IMR-90 (cell line): ENCODE data around the gene METRNL. TPM values are rescaled to one million over a fixed set of nuclear protein-coding genes. Genes with fewer than 3 reads are reported as not detected.

Source experiments
- ATAC-seq: fragments of 200-7000 bp; cut with Tn5 transposase; 2 replicates; pipeline ENCODE4 v1.9.1; 2020; ENCODE audit warnings: low read depth, mild to moderate bottlenecking, moderate library complexity
- BruUV-seq: library from RNA; stranded (reverse); fragments of 400-500 nt; replicated peaks from 2 replicates; lab custom pipeline; 2021; lab: Mats Ljungman, UMichigan
- CTCF ChIA-PET: fragments of 300-600 bp; formaldehyde crosslinking; extraction: SDS; loops from one replicate; lab custom pipeline; 2021; ENCODE audit warnings: antibody characterized with exemption; lab: Yijun Ruan, JAX
- POLR2A ChIA-PET: fragments of 300-600 bp; sonication (Branson Sonifier 250); formaldehyde crosslinking; loops from one replicate; lab custom pipeline; 2022; ENCODE audit warnings: antibody characterized with exemption; ENCODE audit not compliant: unreplicated experiment; lab: Charles Lee
- DNase-seq: peaks from one replicate; pipeline ENCODE4 v3.0.0; 2013
- H2AFZ ChIP-seq: replicated peaks from 2 replicates; pipeline ENCODE3; 2013; ENCODE audit warnings: low read length, mild to moderate bottlenecking; ENCODE audit not compliant: poor library complexity
- H2AK5ac ChIP-seq: 2 replicates; pipeline ENCODE4 v1.6.1; 2013; ENCODE audit warnings: low read depth, low read length, inconsistent platforms
- H2AK9ac ChIP-seq: replicated peaks from 2 replicates; pipeline ENCODE3; 2013; ENCODE audit warnings: mild to moderate bottlenecking, low read depth, low read length, moderate library complexity; ENCODE audit not compliant: poor library complexity
- H2BK120ac ChIP-seq: 2 replicates; pipeline ENCODE4 v1.6.1; 2013; ENCODE audit warnings: low read depth, low read length, inconsistent platforms
- H2BK15ac ChIP-seq: 3 replicates; pipeline ENCODE4 v1.6.1; 2013; ENCODE audit warnings: low read depth, low read length, inconsistent platforms
- H2BK20ac ChIP-seq: 2 replicates; pipeline ENCODE4 v1.6.1; 2013; ENCODE audit warnings: low read depth, mild to moderate bottlenecking, inconsistent platforms, low read length, moderate library complexity
- H2BK5ac ChIP-seq: 2 replicates; pipeline ENCODE4 v1.6.1; 2013; ENCODE audit warnings: mild to moderate bottlenecking, low read depth, low read length, inconsistent platforms; ENCODE audit not compliant: poor library complexity, severe bottlenecking
- H3K14ac ChIP-seq: replicated peaks from 2 replicates; pipeline ENCODE4 v1.6.1; 2013; ENCODE audit warnings: low read depth, low read length, inconsistent platforms
- H3K18ac ChIP-seq: 2 replicates; pipeline ENCODE4 v1.6.1; 2013; ENCODE audit warnings: low read depth, low read length, control low read depth
- H3K23ac ChIP-seq: 2 replicates; pipeline ENCODE4 v1.6.1; 2013; ENCODE audit warnings: low read depth, low read length, inconsistent platforms
- H3K27ac ChIP-seq: 2 replicates; pipeline ENCODE4 v1.5.1; 2013; ENCODE audit warnings: mild to moderate bottlenecking, control low read depth, low read length; ENCODE audit not compliant: insufficient read depth
- H3K27me3 ChIP-seq: 2 replicates; pipeline ENCODE4 v1.6.1; 2013; ENCODE audit warnings: low read length; ENCODE audit not compliant: control insufficient read depth, insufficient read depth
- H3K36me3 ChIP-seq: 2 replicates; pipeline ENCODE4 v1.6.1; 2013; ENCODE audit warnings: low read length, mixed read lengths; ENCODE audit not compliant: control insufficient read depth, insufficient read depth
- H3K4ac ChIP-seq: 2 replicates; pipeline ENCODE4 v1.6.1; 2013; ENCODE audit warnings: low read depth, low read length, inconsistent platforms
- H3K4me1 ChIP-seq: 2 replicates; pipeline ENCODE4 v1.6.1; 2013; ENCODE audit warnings: low read length, mixed read lengths; ENCODE audit not compliant: control insufficient read depth, insufficient read depth
- H3K4me2 ChIP-seq: 2 replicates; pipeline ENCODE4 v1.6.1; 2013; ENCODE audit warnings: low read depth, mild to moderate bottlenecking, control low read depth, low read length, moderate library complexity
- H3K4me3 ChIP-seq: 2 replicates; pipeline ENCODE4 v1.5.1; 2013; ENCODE audit warnings: low read depth, mild to moderate bottlenecking, control low read depth, low read length, moderate library complexity; ENCODE audit not compliant: insufficient read depth
- H3K56ac ChIP-seq: 2 replicates; pipeline ENCODE4 v1.6.1; 2013; ENCODE audit warnings: low read length, inconsistent platforms; ENCODE audit not compliant: insufficient read depth; ENCODE audit errors: extremely low read depth
- H3K79me1 ChIP-seq, 2 experiments: 2 replicates each; pipeline ENCODE4 v1.6.1; 2013; ENCODE audit warnings: low read length in 2 of 2, inconsistent platforms in 1 of 2, low read depth in 1 of 2
- H3K9ac ChIP-seq: 2 replicates; pipeline ENCODE4 v1.6.1; 2013; ENCODE audit warnings: low read depth, low read length, control low read depth
- H3K9me1 ChIP-seq: 2 replicates; pipeline ENCODE4 v1.6.1; 2013; ENCODE audit warnings: low read length, inconsistent platforms; ENCODE audit not compliant: insufficient read depth
- H3K9me3 ChIP-seq: 2 replicates; pipeline ENCODE4 v1.6.1; 2013; ENCODE audit warnings: low read length; ENCODE audit not compliant: control insufficient read depth, insufficient read depth
- H4K20me1 ChIP-seq: 2 replicates; pipeline ENCODE4 v1.6.1; 2013; ENCODE audit warnings: low read length, inconsistent platforms; ENCODE audit not compliant: insufficient read depth
- H4K5ac ChIP-seq: 2 replicates; pipeline ENCODE4 v1.6.1; 2013; ENCODE audit warnings: mild to moderate bottlenecking, low read depth, low read length, control low read depth
- H4K8ac ChIP-seq, 2 experiments: 2 replicates each; pipeline ENCODE4 v1.6.1; 2013; ENCODE audit warnings: low read depth in 2 of 2, low read length in 2 of 2, control low read depth in 1 of 2, inconsistent platforms in 1 of 2
- H4K91ac ChIP-seq: 2 replicates; pipeline ENCODE4 v1.6.1; 2013; ENCODE audit warnings: low read depth, low read length, inconsistent platforms; ENCODE audit not compliant: insufficient read depth
- BHLHE40 ChIP-seq: fragments of 150-350 bp; IDR thresholded peaks from 2 replicates; pipeline ENCODE4 v1.6.1; 2016; ENCODE audit warnings: mild to moderate bottlenecking, low read depth, low read length
- CEBPB ChIP-seq: IDR thresholded peaks from 2 replicates; pipeline ENCODE4 v1.6.1; 2012; ENCODE audit warnings: low read depth, low read length, improper control_type of control experiment
- FOS ChIP-seq: fragments of 150-350 bp; IDR thresholded peaks from 2 replicates; pipeline ENCODE4 v1.6.1; 2016; ENCODE audit warnings: low read depth, low read length
- NFE2L2 ChIP-seq: fragments of 150-350 bp; IDR thresholded peaks from 2 replicates; pipeline ENCODE4 v1.6.1; 2016; ENCODE audit warnings: low read depth, mild to moderate bottlenecking, low read length
- RFX5 ChIP-seq: IDR thresholded peaks from 2 replicates; pipeline ENCODE4 v1.8.0; 2012; ENCODE audit warnings: low read depth, mild to moderate bottlenecking, low read length, moderate library complexity
- WGBS, 2 experiments: methylation state at CpG; one replicate each; pipeline versions ENCODE4 v1.1.5 to v1.1.7; 2013; ENCODE audit warnings: missing lambda C conversion rate in 2 of 2; ENCODE audit not compliant: insufficient read length in 1 of 2; ENCODE audit errors: extremely low coverage in 2 of 2; 5-methylcytosine and 5-hydroxymethylcytosine counted together
- dilution Hi-C: fragments of 300-500 bp; cut with HindIII; formaldehyde crosslinking; loops from one replicate; pipeline ENCODE4 v1.14.3; 2018; ENCODE audit warnings: low sequenced_read_pairs; ENCODE audit not compliant: unreplicated experiment
- in situ Hi-C: fragments of 300-500 bp; cut with MboI; formaldehyde crosslinking; loops from 3 replicates; pipeline ENCODE4 v1.14.3; 2019; ENCODE audit warnings: low sequenced_read_pairs, inconsistent platforms, mixed read lengths
- intact Hi-C: fragments of 100-400 bp; cut with micrococcal nuclease; formaldehyde crosslinking; loops from 2 replicates; pipeline ENCODE4 v1.10.0; 2022
- polyA plus RNA-seq, 3 experiments: library from polyadenylated mRNA; depleted of rRNA; stranded (reverse); fragments of >200 nt; gene quantifications; 2 replicates each; pipeline ENCODE4 v1.2.3, GENCODE V29; 2012; ENCODE audit warnings: low replicate concordance in 1 of 3
- total RNA-seq: library from RNA; depleted of rRNA; stranded (reverse); fragments of >200 nt; gene quantifications from 2 replicates; pipeline ENCODE4 v1.2.3, GENCODE V29; 2012
- TF ChIP-seq, protein P1 (sequence below): fragments of 150-350 bp; IDR thresholded peaks from 2 replicates; pipeline ENCODE4 v1.6.1; 2016; ENCODE audit warnings: low read depth, mild to moderate bottlenecking, low read length, moderate library complexity, borderline replicate concordance
- TF ChIP-seq, protein P2 (sequence below): fragments of 150-350 bp; IDR thresholded peaks from 2 replicates; pipeline ENCODE4 v1.6.1; 2017; ENCODE audit warnings: mild to moderate bottlenecking, antibody characterized with exemption, low read length, low read depth
- TF ChIP-seq, protein P3 (sequence below): conservative IDR thresholded peaks from 2 replicates; pipeline ENCODE4 v1.5.1; 2012; ENCODE audit warnings: mild to moderate bottlenecking, low read depth, low read length, improper control_type of control experiment

METRNL gene
- total and polyA plus RNA-seq, 2 of the 4 experiments (the other 2 are of a cell fraction): 17.9 to 48.2 TPM

DNA sequence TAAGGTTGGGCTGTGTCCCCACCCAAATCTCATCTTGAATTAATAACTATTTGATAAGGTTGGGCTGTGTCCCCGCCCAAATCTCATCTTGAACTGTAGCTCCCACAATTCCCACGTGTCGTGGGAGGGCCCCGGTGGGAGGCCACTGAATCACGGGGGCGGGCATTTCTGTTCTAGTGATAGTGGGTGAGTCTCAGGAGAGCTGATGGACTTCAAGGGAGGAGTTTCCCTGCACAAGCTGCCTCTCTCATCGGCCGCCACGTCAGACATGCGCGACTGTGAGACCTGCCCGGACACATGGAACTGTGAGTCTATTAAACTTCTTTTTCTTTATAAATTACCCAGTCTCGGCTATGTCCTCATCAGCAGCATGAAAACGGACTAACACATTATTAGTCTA is 44.9 kb upstream of the METRNL start:
- no peaks in the 10 kb centered on the region for H3K27me3 ChIP-seq
- CTCF ChIA-PET: no interaction called here
- no peak overlapping the region for H3K18ac ChIP-seq
- no peak for TF ChIP-seq CEBPB
- TF ChIP-seq, protein P1, sequence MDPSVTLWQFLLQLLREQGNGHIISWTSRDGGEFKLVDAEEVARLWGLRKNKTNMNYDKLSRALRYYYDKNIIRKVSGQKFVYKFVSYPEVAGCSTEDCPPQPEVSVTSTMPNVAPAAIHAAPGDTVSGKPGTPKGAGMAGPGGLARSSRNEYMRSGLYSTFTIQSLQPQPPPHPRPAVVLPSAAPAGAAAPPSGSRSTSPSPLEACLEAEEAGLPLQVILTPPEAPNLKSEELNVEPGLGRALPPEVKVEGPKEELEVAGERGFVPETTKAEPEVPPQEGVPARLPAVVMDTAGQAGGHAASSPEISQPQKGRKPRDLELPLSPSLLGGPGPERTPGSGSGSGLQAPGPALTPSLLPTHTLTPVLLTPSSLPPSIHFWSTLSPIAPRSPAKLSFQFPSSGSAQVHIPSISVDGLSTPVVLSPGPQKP: no peak
- TF ChIP-seq, protein P2, sequence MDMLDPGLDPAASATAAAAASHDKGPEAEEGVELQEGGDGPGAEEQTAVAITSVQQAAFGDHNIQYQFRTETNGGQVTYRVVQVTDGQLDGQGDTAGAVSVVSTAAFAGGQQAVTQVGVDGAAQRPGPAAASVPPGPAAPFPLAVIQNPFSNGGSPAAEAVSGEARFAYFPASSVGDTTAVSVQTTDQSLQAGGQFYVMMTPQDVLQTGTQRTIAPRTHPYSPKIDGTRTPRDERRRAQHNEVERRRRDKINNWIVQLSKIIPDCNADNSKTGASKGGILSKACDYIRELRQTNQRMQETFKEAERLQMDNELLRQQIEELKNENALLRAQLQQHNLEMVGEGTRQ: no peak
- TF ChIP-seq, protein P3, sequence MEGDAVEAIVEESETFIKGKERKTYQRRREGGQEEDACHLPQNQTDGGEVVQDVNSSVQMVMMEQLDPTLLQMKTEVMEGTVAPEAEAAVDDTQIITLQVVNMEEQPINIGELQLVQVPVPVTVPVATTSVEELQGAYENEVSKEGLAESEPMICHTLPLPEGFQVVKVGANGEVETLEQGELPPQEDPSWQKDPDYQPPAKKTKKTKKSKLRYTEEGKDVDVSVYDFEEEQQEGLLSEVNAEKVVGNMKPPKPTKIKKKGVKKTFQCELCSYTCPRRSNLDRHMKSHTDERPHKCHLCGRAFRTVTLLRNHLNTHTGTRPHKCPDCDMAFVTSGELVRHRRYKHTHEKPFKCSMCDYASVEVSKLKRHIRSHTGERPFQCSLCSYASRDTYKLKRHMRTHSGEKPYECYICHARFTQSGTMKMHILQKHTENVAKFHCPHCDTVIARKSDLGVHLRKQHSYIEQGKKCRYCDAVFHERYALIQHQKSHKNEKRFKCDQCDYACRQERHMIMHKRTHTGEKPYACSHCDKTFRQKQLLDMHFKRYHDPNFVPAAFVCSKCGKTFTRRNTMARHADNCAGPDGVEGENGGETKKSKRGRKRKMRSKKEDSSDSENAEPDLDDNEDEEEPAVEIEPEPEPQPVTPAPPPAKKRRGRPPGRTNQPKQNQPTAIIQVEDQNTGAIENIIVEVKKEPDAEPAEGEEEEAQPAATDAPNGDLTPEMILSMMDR: no peak
- TF ChIP-seq FOS: no peak
- TF ChIP-seq RFX5: no peak
- no peak for TF ChIP-seq NFE2L2
- no peak for TF ChIP-seq BHLHE40
- H4K91ac ChIP-seq: no peak overlapping the region
- WGBS, 2 experiments: no CpG with 5 or more reads among the region's 14 CpGs
- H3K36me3 ChIP-seq: peaks cover 5% of the 10 kb centered on the region
- H3K4me2 ChIP-seq: no peak overlapping the region
- in situ Hi-C loops: no loop called here
- dilution Hi-C loops: no loop called here
- no peaks in the 10 kb centered on the region for H3K4me1 ChIP-seq
- no peak overlapping the region for H2AK9ac ChIP-seq
- H3K79me1 ChIP-seq: peaks cover 0 to 3% of the 10 kb centered on the region in 2 experiments; a peak in 1 of 4 replicates
- H4K20me1 ChIP-seq: no peaks in the 10 kb centered on the region
- no peaks in the 10 kb centered on the region for H3K9me3 ChIP-seq
- H3K56ac ChIP-seq: no peak overlapping the region
- no peak overlapping the region for H3K9ac ChIP-seq
- H3K14ac ChIP-seq: no peak overlapping the region
- H2BK5ac ChIP-seq: no peak overlapping the region
- DNase-seq (no peak), ATAC-seq (no peak)
- H4K5ac ChIP-seq: no peak overlapping the region
- intact Hi-C loops: no loop called here
- POLR2A ChIA-PET: no interaction called here
- no peak overlapping the region for H4K8ac ChIP-seq
- no peak overlapping the region for H3K23ac ChIP-seq
- BruUV-seq: no TSS peak
- H2AK5ac ChIP-seq: no peak overlapping the region
- no peaks in the 10 kb centered on the region for H3K9me1 ChIP-seq
- no peak overlapping the region for H2BK20ac ChIP-seq
- no peak overlapping the region for H3K27ac ChIP-seq
- no peak overlapping the region for H3K4ac ChIP-seq
- no peak overlapping the region for H2BK15ac ChIP-seq
- no peak overlapping the region for H3K4me3 ChIP-seq
- no peak overlapping the region for H2BK120ac ChIP-seq
- no peak overlapping the region for H2AFZ ChIP-seq
